HepG2 (cell line): ENCODE data around the gene IQCH. TPM values are rescaled to one million over a fixed set of nuclear protein-coding genes. Genes with fewer than 3 reads are reported as not detected.

ENCODE experiments used
- AGO2 ChIP-seq: fragments of 200-400 bp; formaldehyde crosslinking; optimal IDR thresholded peaks from 2 replicates; pipeline ENCODE3; 2017; ENCODE audit warnings: mild to moderate bottlenecking, low read depth, low read length, moderate library complexity
- AHR ChIP-seq: IDR thresholded peaks from 2 replicates; pipeline ENCODE4 v1.6.1; 2018; ENCODE audit warnings: missing genetic modification reagents, missing compliant biosample characterization
- E2F5 ChIP-seq: sonication (generic); formaldehyde crosslinking; conservative IDR thresholded peaks from 2 replicates; pipeline ENCODE4 v1.4.0; 2020; ENCODE audit warnings: missing genetic modification reagents
- ETS1 ChIP-seq: sonication (generic); formaldehyde crosslinking; IDR thresholded peaks from 2 replicates; pipeline ENCODE4 v1.4.0; 2020; ENCODE audit warnings: missing genetic modification reagents
- FOSL2 ChIP-seq: sonication (generic); formaldehyde crosslinking; IDR thresholded peaks from 2 replicates; pipeline ENCODE4 v1.4.0; 2020; ENCODE audit warnings: missing genetic modification reagents
- HOXA7 ChIP-seq: sonication (generic); formaldehyde crosslinking; IDR thresholded peaks from 2 replicates; pipeline ENCODE4 v1.8.1; 2022; ENCODE audit warnings: mild to moderate bottlenecking, missing genetic modification reagents, moderate library complexity
- MAZ ChIP-seq, 2 experiments: sonication (generic) in 1 of 2; formaldehyde crosslinking in 1 of 2; IDR thresholded peaks; 2 replicates each; pipeline versions ENCODE4 v1.5.0 to v1.6.1; 2012 to 2020; ENCODE audit warnings: low read depth in 2 of 2, mild to moderate bottlenecking in 2 of 2, borderline replicate concordance in 1 of 2, improper control_type of control experiment in 1 of 2, low read length in 1 of 2, missing genetic modification reagents in 1 of 2, moderate library complexity in 1 of 2
- MTF1 ChIP-seq: sonication (generic); formaldehyde crosslinking; IDR thresholded peaks from 2 replicates; pipeline ENCODE4 v1.5.0; 2020; ENCODE audit warnings: missing genetic modification reagents
- NR1H2 ChIP-seq: sonication (generic); formaldehyde crosslinking; IDR thresholded peaks from 2 replicates; pipeline ENCODE4 v1.8.1; 2022; ENCODE audit warnings: low read depth, missing genetic modification reagents, borderline replicate concordance
- NR3C1 ChIP-seq: sonication (generic); formaldehyde crosslinking; IDR thresholded peaks from 2 replicates; pipeline ENCODE4 v1.4.0; 2020; ENCODE audit warnings: missing genetic modification reagents
- RBM39 ChIP-seq: fragments of 200-400 bp; formaldehyde crosslinking; IDR thresholded peaks from one replicate; pipeline ENCODE4 v1.6.1; 2018; ENCODE audit warnings: antibody characterized with exemption, mild to moderate bottlenecking, low read depth, low read length; ENCODE audit not compliant: poor library complexity, severe bottlenecking
- SETDB1 ChIP-seq: sonication (generic); formaldehyde crosslinking; IDR thresholded peaks from 2 replicates; pipeline ENCODE4 v1.5.1; 2020; ENCODE audit warnings: missing genetic modification reagents, mild to moderate bottlenecking, borderline replicate concordance
- SMC3 ChIP-seq: IDR thresholded peaks from 2 replicates; pipeline ENCODE4 v1.6.1; 2011; ENCODE audit warnings: low read length, improper control_type of control experiment
- SRF ChIP-seq: IDR thresholded peaks from 2 replicates; pipeline ENCODE4 v1.6.1; 2011; ENCODE audit warnings: mild to moderate bottlenecking, low read depth, low read length, moderate library complexity
- ZNF33A ChIP-seq: sonication (generic); formaldehyde crosslinking; IDR thresholded peaks from 2 replicates; pipeline ENCODE4 v1.5.1; 2020; ENCODE audit warnings: missing genetic modification reagents, mild to moderate bottlenecking, moderate library complexity, borderline replicate concordance
- ZNF557 ChIP-seq: sonication (generic); formaldehyde crosslinking; IDR thresholded peaks from 2 replicates; pipeline ENCODE4 v1.4.0; 2020; ENCODE audit warnings: missing genetic modification reagents
- ZXDC ChIP-seq: sonication (generic); formaldehyde crosslinking; IDR thresholded peaks from 2 replicates; pipeline ENCODE4 v1.5.0; 2020; ENCODE audit warnings: mild to moderate bottlenecking, missing genetic modification reagents
- polyA plus RNA-seq, 8 experiments: library from polyadenylated mRNA; depleted of rRNA in 3 of 8; stranded (reverse) in 7 of 8; unstranded in 1 of 8; fragments of >200 nt; fragmentation: Illumina TruSeq in 4 of 8; extraction: Trizol in 4 of 8; gene quantifications; 2 replicates each; pipeline versions ENCODE4 v1.2.1 to v1.2.3, GENCODE V29; 2011 to 2016; ENCODE audit warnings: low read depth in 4 of 8, missing spikeins in 1 of 8, mixed read lengths in 1 of 8; ENCODE audit not compliant: insufficient read depth in 1 of 8
- total RNA-seq, 5 experiments: library from RNA; depleted of rRNA; stranded (reverse); fragments of >200 nt; fragmentation: Illumina TruSeq; extraction: Trizol; gene quantifications; 2 replicates each; pipeline ENCODE4 v1.2.3, GENCODE V29; 2016; ENCODE audit warnings: low read depth in 1 of 5
- TF ChIP-seq, protein P1 (sequence below): sonication (generic); formaldehyde crosslinking; IDR thresholded peaks from 2 replicates; pipeline ENCODE4 v1.4.0; 2020; ENCODE audit warnings: low read depth, mild to moderate bottlenecking, missing genetic modification reagents

Gene IQCH
- total and polyA plus RNA-seq, 2 of the 13 experiments (the other 11 are each of a cell fraction or from before 2014, with no cell fraction given): 0.16 to 0.55 TPM

- TF ChIP-seq, protein P1, sequence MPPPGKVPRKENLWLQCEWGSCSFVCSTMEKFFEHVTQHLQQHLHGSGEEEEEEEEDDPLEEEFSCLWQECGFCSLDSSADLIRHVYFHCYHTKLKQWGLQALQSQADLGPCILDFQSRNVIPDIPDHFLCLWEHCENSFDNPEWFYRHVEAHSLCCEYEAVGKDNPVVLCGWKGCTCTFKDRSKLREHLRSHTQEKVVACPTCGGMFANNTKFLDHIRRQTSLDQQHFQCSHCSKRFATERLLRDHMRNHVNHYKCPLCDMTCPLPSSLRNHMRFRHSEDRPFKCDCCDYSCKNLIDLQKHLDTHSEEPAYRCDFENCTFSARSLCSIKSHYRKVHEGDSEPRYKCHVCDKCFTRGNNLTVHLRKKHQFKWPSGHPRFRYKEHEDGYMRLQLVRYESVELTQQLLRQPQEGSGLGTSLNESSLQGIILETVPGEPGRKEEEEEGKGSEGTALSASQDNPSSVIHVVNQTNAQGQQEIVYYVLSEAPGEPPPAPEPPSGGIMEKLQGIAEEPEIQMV: no peak
- no peak for TF ChIP-seq HOXA7 (CRISPR knock-in tag)
- no peak for TF ChIP-seq NR1H2 (CRISPR knock-in tag)
- TF ChIP-seq RBM39: no peak
- no peak for TF ChIP-seq ZNF33A (CRISPR knock-in tag)
- TF ChIP-seq NR3C1 (CRISPR knock-in tag): no peak
- no peak for TF ChIP-seq E2F5 (CRISPR knock-in tag)
- TF ChIP-seq MAZ (IDR thresholded peaks at IDR 0.05; ENCODE audit: borderline replicate concordance, low read depth, low read length): peak; percentile 58; the same call in 1 of the 2 replicates
- peak; percentile 60 for TF ChIP-seq MAZ (CRISPR knock-in tag; IDR thresholded peaks at IDR 0.05; ENCODE audit: low read depth)
- no peak for TF ChIP-seq ETS1 (CRISPR knock-in tag)
- TF ChIP-seq SETDB1 (CRISPR knock-in tag): no peak
- TF ChIP-seq AGO2: peak; percentile 59
- TF ChIP-seq SRF: no peak
- no peak for TF ChIP-seq AHR (CRISPR knock-in tag)
- TF ChIP-seq MTF1 (CRISPR knock-in tag): no peak
- TF ChIP-seq SMC3: no peak
- no peak for TF ChIP-seq ZNF557 (CRISPR knock-in tag)
- TF ChIP-seq ZXDC (CRISPR knock-in tag): peak; percentile 52; the same call in 1 of the 2 replicates
- TF ChIP-seq FOSL2 (CRISPR knock-in tag): no peak
Measured at GRCh38 chr15:67542420-67543347, 288.1 kb downstream of the IQCH start, which contains the start of gene MAP2K5 (continued).
